Activated T-helper 17 cell treated with anti-CD3 and anti-CD28 coated beads, Interleukin-2, amount 50 U/mL, for 72 hours (primary cell): ENCODE results near the gene ALDOC. TPM values are rescaled to one million over a fixed set of nuclear protein-coding genes. Genes with fewer than 3 reads are reported as not detected.
"Not testable (repeated sequence)": the region's sequence is repeated elsewhere in the genome, so short reads cannot be mapped to it uniquely, and the experiment has no call there.

Experiments
- ATAC-seq: fragments of 150-1000 bp; cut with Tn5 transposase; replicated peaks from 2 replicates; pipeline ENCODE4 v1.10.0; 2021; ENCODE audit warnings: mild to moderate bottlenecking, moderate library complexity
- H3K27ac Mint-ChIP-seq: one replicate; pipeline ENCODE4 v1.8.0; 2022; ENCODE audit warnings: mixed read lengths
- H3K27me3 Mint-ChIP-seq: one replicate; pipeline ENCODE4 v1.8.0; 2022; ENCODE audit warnings: mixed read lengths
- H3K36me3 Mint-ChIP-seq: one replicate; pipeline ENCODE4 v1.8.0; 2022; ENCODE audit warnings: low read depth, mild to moderate bottlenecking, mixed read lengths
- H3K4me1 Mint-ChIP-seq: one replicate; pipeline ENCODE4 v1.8.0; 2022; ENCODE audit warnings: mixed read lengths
- H3K4me3 Mint-ChIP-seq: one replicate; pipeline ENCODE4 v1.8.0; 2022; ENCODE audit warnings: mild to moderate bottlenecking, mixed read lengths
- H3K9me3 Mint-ChIP-seq: one replicate; pipeline ENCODE4 v1.8.0; 2022; ENCODE audit warnings: mixed read lengths
- total RNA-seq, 2 donors: library from RNA; stranded (reverse); gene quantifications; one replicate each; pipeline ENCODE4 v1.2.3, GENCODE V29; 2022

The ALDOC gene
- total RNA-seq, 2 donors from 2014 or later, result 55.0 to 335 TPM

- peaks cover 39% of the 10 kb centered on the region for H3K36me3 Mint-ChIP-seq
- peak overlapping the region; percentile 98 for H3K27ac Mint-ChIP-seq
- H3K9me3 Mint-ChIP-seq, result no peaks in the 10 kb centered on the region
- ATAC-seq, result peak; percentile 83
- H3K27me3 Mint-ChIP-seq, result no peaks in the 10 kb centered on the region
- H3K4me1 Mint-ChIP-seq, result peaks cover 18% of the 10 kb centered on the region
- peak overlapping the region; percentile 100 for H3K4me3 Mint-ChIP-seq
Observed at GRCh38 chr17:28599311-28600184, 22.9 kb upstream of the ALDOC start.

GRCh38 chr17:28598799-28599310, 22.2 kb upstream of the ALDOC start, which contains the start of gene SPAG5:
TSS of gene SPAG5 (minus strand) at chr17:28599025. CDS start at chr17:28598946, 79 bp downstream.
- H3K27me3 Mint-ChIP-seq, result no peaks in the 10 kb centered on the region
- peaks cover 18% of the 10 kb centered on the region for H3K4me1 Mint-ChIP-seq
- ATAC-seq, result peak; percentile 93
- peak within 1 kb of the TSS; percentile 98 for H3K27ac Mint-ChIP-seq
- no peaks in the 10 kb centered on the region for H3K9me3 Mint-ChIP-seq
- H3K4me3 Mint-ChIP-seq, result peak within 1 kb of the TSS; percentile 100
- H3K36me3 Mint-ChIP-seq, result peaks cover 43% of the 10 kb centered on the region

GRCh38 chr17:28598389-28598788, 21.7 kb upstream of the ALDOC start:
- H3K4me1 Mint-ChIP-seq, result peaks cover 18% of the 10 kb centered on the region
- H3K4me3 Mint-ChIP-seq, result peak overlapping the region; percentile 100
- H3K27me3 Mint-ChIP-seq, result no peaks in the 10 kb centered on the region
- peak overlapping the region; percentile 98 for H3K27ac Mint-ChIP-seq
- ATAC-seq, result no peak
- H3K9me3 Mint-ChIP-seq, result no peaks in the 10 kb centered on the region
- peaks cover 44% of the 10 kb centered on the region for H3K36me3 Mint-ChIP-seq

- no peaks in the 10 kb centered on the region for H3K27me3 Mint-ChIP-seq
- peaks cover 18% of the 10 kb centered on the region for H3K4me1 Mint-ChIP-seq
- ATAC-seq, result no peak
- H3K9me3 Mint-ChIP-seq, result no peaks in the 10 kb centered on the region
- H3K27ac Mint-ChIP-seq, result peak overlapping the region; percentile 98
- peaks cover 47% of the 10 kb centered on the region for H3K36me3 Mint-ChIP-seq
- peak overlapping the region; percentile 100 for H3K4me3 Mint-ChIP-seq
Observed at GRCh38 chr17:28597606-28598383, 21.1 kb upstream of the ALDOC start.

GRCh38 chr17:28592260-28592659, 15.6 kb upstream of the ALDOC start:
- H3K27me3 Mint-ChIP-seq, result no peaks in the 10 kb centered on the region
- H3K4me3 Mint-ChIP-seq, result no peak overlapping the region
- no peak overlapping the region for H3K27ac Mint-ChIP-seq
- peaks cover 63% of the 10 kb centered on the region for H3K36me3 Mint-ChIP-seq
- ATAC-seq, result no peak
- H3K4me1 Mint-ChIP-seq, result peaks cover under 1% of the 10 kb centered on the region
- no peaks in the 10 kb centered on the region for H3K9me3 Mint-ChIP-seq

GRCh38 chr17:28585851-28586250, 9.2 kb upstream of the ALDOC start:
- peaks cover 25% of the 10 kb centered on the region for H3K36me3 Mint-ChIP-seq
- H3K4me1 Mint-ChIP-seq, result peaks cover under 1% of the 10 kb centered on the region
- H3K27ac Mint-ChIP-seq, result no peak overlapping the region
- no peaks in the 10 kb centered on the region for H3K27me3 Mint-ChIP-seq
- no peak overlapping the region for H3K4me3 Mint-ChIP-seq
- ATAC-seq, result no peak
- no peaks in the 10 kb centered on the region for H3K9me3 Mint-ChIP-seq

- Mint-ChIP-seq H3K4me1 (peaks cover 15% of the 10 kb centered on the region), H3K36me3 (peaks cover 30% of the 10 kb centered on the region), H3K9me3 (no peaks in the 10 kb centered on the region), H3K27ac (no peak overlapping the region), H3K4me3 (no peak overlapping the region), H3K27me3 (no peaks in the 10 kb centered on the region)
- ATAC-seq, result no peak
Observed at GRCh38 chr17:28584434-28584833, 7.7 kb upstream of the ALDOC start.

- H3K27me3 Mint-ChIP-seq, result no peaks in the 10 kb centered on the region
- ATAC-seq, result no peak
- no peaks in the 10 kb centered on the region for H3K9me3 Mint-ChIP-seq
- peaks cover 36% of the 10 kb centered on the region for H3K36me3 Mint-ChIP-seq
- no peak overlapping the region for H3K4me3 Mint-ChIP-seq
- no peak overlapping the region for H3K27ac Mint-ChIP-seq
- peaks cover 21% of the 10 kb centered on the region for H3K4me1 Mint-ChIP-seq
Observed at GRCh38 chr17:28582513-28582912, 5.8 kb upstream of the ALDOC start.

- Mint-ChIP-seq H3K27ac (peak overlapping the region; percentile 69), H3K9me3 (no peaks in the 10 kb centered on the region), H3K36me3 (peaks cover 50% of the 10 kb centered on the region), H3K27me3 (no peaks in the 10 kb centered on the region), H3K4me1 (peaks cover 21% of the 10 kb centered on the region), H3K4me3 (peak overlapping the region; percentile 77)
- ATAC-seq, result no peak
Observed at GRCh38 chr17:28580959-28581358, 4.3 kb upstream of the ALDOC start.

- Mint-ChIP-seq H3K9me3 (no peaks in the 10 kb centered on the region), H3K36me3 (peaks cover 65% of the 10 kb centered on the region), H3K4me1 (peaks cover 21% of the 10 kb centered on the region), H3K4me3 (peak overlapping the region; percentile 77), H3K27me3 (no peaks in the 10 kb centered on the region), H3K27ac (peak overlapping the region; percentile 69)
- peak; percentile 71 for ATAC-seq
Observed at GRCh38 chr17:28579526-28579925, 2.8 kb upstream of the ALDOC start.

GRCh38 chr17:28578246-28579195, 1.8 kb upstream of the ALDOC start:
- peak overlapping the region; percentile 69 for H3K27ac Mint-ChIP-seq
- no peaks in the 10 kb centered on the region for H3K27me3 Mint-ChIP-seq
- ATAC-seq, result no peak
- H3K4me1 Mint-ChIP-seq, result peaks cover 21% of the 10 kb centered on the region
- H3K9me3 Mint-ChIP-seq, result no peaks in the 10 kb centered on the region
- peaks cover 75% of the 10 kb centered on the region for H3K36me3 Mint-ChIP-seq
- peak overlapping the region; percentile 77 for H3K4me3 Mint-ChIP-seq

GRCh38 chr17:28577466-28577824, 750 bp upstream of the ALDOC start:
- Mint-ChIP-seq H3K27me3 (no peaks in the 10 kb centered on the region), H3K27ac (no peak overlapping the region), H3K9me3 (no peaks in the 10 kb centered on the region), H3K36me3 (peaks cover 86% of the 10 kb centered on the region), H3K4me1 (peaks cover 30% of the 10 kb centered on the region), H3K4me3 (peak overlapping the region; percentile 97)
- no peak for ATAC-seq

GRCh38 chr17:28576016-28576415, 679 bp downstream of the ALDOC start:
- not testable (repeated sequence) for H3K9me3 Mint-ChIP-seq
- peaks cover 87% of the 10 kb centered on the region for H3K36me3 Mint-ChIP-seq

More at GRCh38 chr17:28576016-28576415, 679 bp downstream of the ALDOC start:
- not testable (repeated sequence) for H3K27me3 Mint-ChIP-seq, ATAC-seq
- H3K27ac Mint-ChIP-seq, result peak overlapping the region; percentile 93
- H3K4me1 Mint-ChIP-seq, result peaks cover 35% of the 10 kb centered on the region
- H3K4me3 Mint-ChIP-seq, result peak overlapping the region; percentile 97
